Central memory CD8-positive, alpha-beta T cell (primary cell): ENCODE measurements around the gene DLG5.

Source experiments
- ATAC-seq: fragments of 150-1000 bp; cut with Tn5 transposase; replicated peaks from 2 replicates; pipeline ENCODE4 v1.10.0; 2022; ENCODE audit warnings: mild to moderate bottlenecking, moderate FRiP score, moderate number of reproducible peaks; ENCODE audit not compliant: poor library complexity, severe bottlenecking; ENCODE audit errors: extremely low read depth
- DNase-seq, 2 donors: peaks; one replicate each; pipeline ENCODE4 v3.0.0; 2021; ENCODE audit warnings: low spot score in 2 of 2
- H3K27ac Mint-ChIP-seq: one replicate; pipeline ENCODE4 v1.8.0; 2022; ENCODE audit warnings: low read depth, mild to moderate bottlenecking, moderate library complexity, mixed read lengths
- H3K27me3 Mint-ChIP-seq: one replicate; pipeline ENCODE4 v1.8.0; 2022; ENCODE audit warnings: mixed read lengths
- H3K36me3 Mint-ChIP-seq: one replicate; pipeline ENCODE4 v1.8.0; 2022; ENCODE audit warnings: mild to moderate bottlenecking, moderate library complexity, mixed read lengths; ENCODE audit not compliant: insufficient read depth
- H3K4me1 Mint-ChIP-seq: one replicate; pipeline ENCODE4 v1.8.0; 2022; ENCODE audit warnings: mixed read lengths
- H3K4me3 Mint-ChIP-seq: one replicate; pipeline ENCODE4 v1.8.0; 2022; ENCODE audit warnings: mild to moderate bottlenecking, moderate library complexity, mixed read lengths
- H3K9me3 Mint-ChIP-seq: one replicate; pipeline ENCODE4 v1.8.0; 2022; ENCODE audit warnings: mixed read lengths

DLG5 gene

GRCh38 chr10:77892021-77892739 lies 34.4 kb downstream of the DLG5 start:
- ATAC-seq, result no peak
- Mint-ChIP-seq H3K27me3 (no peaks in the 10 kb centered on the region), H3K36me3 (peaks cover 2% of the 10 kb centered on the region), H3K27ac (no peak overlapping the region), H3K4me3 (no peak overlapping the region), H3K4me1 (peaks cover 12% of the 10 kb centered on the region), H3K9me3 (no peaks in the 10 kb centered on the region)
- DNase-seq, result no peak

- no peaks in the 10 kb centered on the region for H3K27me3 Mint-ChIP-seq
- no peak for ATAC-seq
- H3K9me3 Mint-ChIP-seq, result no peaks in the 10 kb centered on the region
- H3K4me1 Mint-ChIP-seq, result peaks cover 9% of the 10 kb centered on the region
- H3K27ac Mint-ChIP-seq, result no peak overlapping the region
- no peak overlapping the region for H3K4me3 Mint-ChIP-seq
- DNase-seq, result no peak
- H3K36me3 Mint-ChIP-seq, result peaks cover 2% of the 10 kb centered on the region
Observed at GRCh38 chr10:77890097-77890496, 36.5 kb downstream of the DLG5 start.

- no peaks in the 10 kb centered on the region for H3K27me3 Mint-ChIP-seq
- DNase-seq (no peak), ATAC-seq (no peak)
- H3K27ac Mint-ChIP-seq, result no peak overlapping the region
- peaks cover 4% of the 10 kb centered on the region for H3K4me1 Mint-ChIP-seq
- no peak overlapping the region for H3K4me3 Mint-ChIP-seq
- peaks cover 2% of the 10 kb centered on the region for H3K36me3 Mint-ChIP-seq
- no peaks in the 10 kb centered on the region for H3K9me3 Mint-ChIP-seq
Observed at GRCh38 chr10:77889277-77889903, 37.2 kb downstream of the DLG5 start.

GRCh38 chr10:77888356-77888703 lies 38.2 kb downstream of the DLG5 start:
- DNase-seq, result no peak
- Mint-ChIP-seq H3K36me3 (peaks cover 2% of the 10 kb centered on the region), H3K9me3 (no peaks in the 10 kb centered on the region), H3K27me3 (no peaks in the 10 kb centered on the region), H3K4me1 (peaks cover 4% of the 10 kb centered on the region), H3K4me3 (no peak overlapping the region), H3K27ac (no peak overlapping the region)
- no peak for ATAC-seq

- Mint-ChIP-seq H3K27ac (no peak overlapping the region), H3K9me3 (no peaks in the 10 kb centered on the region), H3K4me1 (peaks cover 4% of the 10 kb centered on the region), H3K27me3 (no peaks in the 10 kb centered on the region), H3K4me3 (no peak overlapping the region), H3K36me3 (peaks cover 2% of the 10 kb centered on the region)
- DNase-seq (no peak), ATAC-seq (no peak)
Observed at GRCh38 chr10:77887631-77888355, 38.8 kb downstream of the DLG5 start.

- Mint-ChIP-seq H3K9me3 (no peaks in the 10 kb centered on the region), H3K4me3 (no peak overlapping the region), H3K4me1 (peaks cover 4% of the 10 kb centered on the region), H3K36me3 (peaks cover 2% of the 10 kb centered on the region), H3K27ac (no peak overlapping the region), H3K27me3 (no peaks in the 10 kb centered on the region)
- no peak for ATAC-seq
- DNase-seq, result no peak
Observed at GRCh38 chr10:77886795-77887355, 39.7 kb downstream of the DLG5 start.

- no peak for DNase-seq
- ATAC-seq, result no peak
- Mint-ChIP-seq H3K27me3 (no peaks in the 10 kb centered on the region), H3K4me1 (peaks cover 2% of the 10 kb centered on the region), H3K36me3 (peaks cover 2% of the 10 kb centered on the region), H3K4me3 (no peak overlapping the region), H3K27ac (no peak overlapping the region), H3K9me3 (no peaks in the 10 kb centered on the region)
Observed at GRCh38 chr10:77884181-77884580, 42.4 kb downstream of the DLG5 start.

- Mint-ChIP-seq H3K27ac (no peak overlapping the region), H3K9me3 (no peaks in the 10 kb centered on the region), H3K4me1 (peaks cover 21% of the 10 kb centered on the region), H3K4me3 (no peak overlapping the region), H3K36me3 (no peaks in the 10 kb centered on the region), H3K27me3 (no peaks in the 10 kb centered on the region)
- DNase-seq, result no peak
- ATAC-seq, result no peak
Observed at GRCh38 chr10:77881636-77882035, 44.9 kb downstream of the DLG5 start.

GRCh38 chr10:77881222-77881621 lies 45.3 kb downstream of the DLG5 start:
- H3K4me3 Mint-ChIP-seq, result no peak overlapping the region
- H3K9me3 Mint-ChIP-seq, result no peaks in the 10 kb centered on the region
- H3K27me3 Mint-ChIP-seq, result no peaks in the 10 kb centered on the region
- H3K36me3 Mint-ChIP-seq, result no peaks in the 10 kb centered on the region
- H3K4me1 Mint-ChIP-seq, result peaks cover 21% of the 10 kb centered on the region
- no peak for DNase-seq
- no peak overlapping the region for H3K27ac Mint-ChIP-seq
- no peak for ATAC-seq

GRCh38 chr10:77879710-77880109 lies 46.8 kb downstream of the DLG5 start:
- Mint-ChIP-seq H3K4me1 (peaks cover 26% of the 10 kb centered on the region), H3K4me3 (no peak overlapping the region), H3K27me3 (no peaks in the 10 kb centered on the region), H3K27ac (no peak overlapping the region), H3K36me3 (no peaks in the 10 kb centered on the region), H3K9me3 (no peaks in the 10 kb centered on the region)
- ATAC-seq (no peak), DNase-seq (no peak)

- Mint-ChIP-seq H3K27ac (peak overlapping the region; percentile 89), H3K27me3 (no peaks in the 10 kb centered on the region), H3K4me1 (peaks cover 29% of the 10 kb centered on the region), H3K36me3 (no peaks in the 10 kb centered on the region), H3K9me3 (no peaks in the 10 kb centered on the region), H3K4me3 (no peak overlapping the region)
- DNase-seq, result no peak
- no peak for ATAC-seq
Observed at GRCh38 chr10:77879065-77879464, 47.5 kb downstream of the DLG5 start.

GRCh38 chr10:77877441-77878344 lies 48.9 kb downstream of the DLG5 start:
- Mint-ChIP-seq H3K4me1 (peaks cover 42% of the 10 kb centered on the region), H3K9me3 (no peaks in the 10 kb centered on the region), H3K27ac (peak overlapping the region; percentile 89), H3K4me3 (peak overlapping the region; percentile 64), H3K27me3 (no peaks in the 10 kb centered on the region), H3K36me3 (peaks cover 7% of the 10 kb centered on the region)
- DNase-seq, result peak; percentile 39 to 78
- ATAC-seq, result peak; percentile 88
